ENCODE measurements around the gene NABP2. TPM values are rescaled to one million over a fixed set of nuclear protein-coding genes. Genes with fewer than 3 reads are reported as not detected.

Gene NABP2
- total RNA-seq, 1 donor: 26.8 TPM

GRCh38 chr12:56204275-56204674 lies 19.9 kb upstream of the NABP2 start:
- peaks cover 13% of the 10 kb centered on the region for H4K20me1 ChIP-seq (ENCODE audit: insufficient read depth, low read length)
- TF ChIP-seq CTCF (IDR thresholded peaks at IDR 0.05; ENCODE audit: extremely low read depth, low read depth, low read length): no peak
- peaks cover 11% of the 10 kb centered on the region for H3K4me1 ChIP-seq (ENCODE audit: insufficient read depth, low read length)
- H3K36me3 ChIP-seq (ENCODE audit: insufficient read depth, low read length): peaks cover 41% of the 10 kb centered on the region
- H3K79me2 ChIP-seq (ENCODE audit: insufficient read depth, low read length): no peaks in the 10 kb centered on the region
- H3K27me3 ChIP-seq (ENCODE audit: insufficient read depth, low read length): no peaks in the 10 kb centered on the region
- no peak overlapping the region for H3K4me3 ChIP-seq (ENCODE audit: insufficient read depth, low read length)
- H3K27ac ChIP-seq (ENCODE audit: low read depth, low read length): no peak overlapping the region
- H2AFZ ChIP-seq (ENCODE audit: low read length): no peak overlapping the region
- no peak overlapping the region for H3K4me2 ChIP-seq (ENCODE audit: insufficient read depth, low read length)
- peak; percentile 31 for DNase-seq (ENCODE audit: insufficient read length, low spot score, missing footprints)
- no peaks in the 10 kb centered on the region for H3K9me3 ChIP-seq (ENCODE audit: low read depth, low read length)

- peak; percentile 25 for DNase-seq (ENCODE audit: insufficient read length, low spot score, missing footprints)
- Histone ChIP-seq H3K27me3 (ENCODE audit: insufficient read depth, low read length) (no peaks in the 10 kb centered on the region), H3K36me3 (ENCODE audit: insufficient read depth, low read length) (peaks cover 49% of the 10 kb centered on the region)
Measured at GRCh38 chr12:56205445-56205844, 18.7 kb upstream of the NABP2 start.

GRCh38 chr12:56206452-56207166 lies 17.5 kb upstream of the NABP2 start:
- Histone ChIP-seq H3K27me3 (ENCODE audit: insufficient read depth, low read length) (no peaks in the 10 kb centered on the region), H4K20me1 (ENCODE audit: insufficient read depth, low read length) (peaks cover 18% of the 10 kb centered on the region), H3K27ac (ENCODE audit: low read depth, low read length) (peak overlapping the region; percentile 34), H3K4me3 (ENCODE audit: insufficient read depth, low read length) (no peak overlapping the region), H3K9me3 (ENCODE audit: low read depth, low read length) (no peaks in the 10 kb centered on the region), H3K79me2 (ENCODE audit: insufficient read depth, low read length) (peaks cover 3% of the 10 kb centered on the region), H2AFZ (ENCODE audit: low read length) (no peak overlapping the region), H3K4me1 (ENCODE audit: insufficient read depth, low read length) (peaks cover 11% of the 10 kb centered on the region), H3K36me3 (ENCODE audit: insufficient read depth, low read length) (peaks cover 58% of the 10 kb centered on the region), H3K4me2 (ENCODE audit: insufficient read depth, low read length) (peak overlapping the region; percentile 11)
- peak; percentile 66 for TF ChIP-seq CTCF (IDR thresholded peaks at IDR 0.05; ENCODE audit: extremely low read depth, low read depth, low read length)
- DNase-seq (ENCODE audit: insufficient read length, low spot score, missing footprints): peak; percentile 71

More at GRCh38 chr12:56205445-56205844, 18.7 kb upstream of the NABP2 start:
- Histone ChIP-seq H4K20me1 (ENCODE audit: insufficient read depth, low read length) (peaks cover 18% of the 10 kb centered on the region), H3K4me3 (ENCODE audit: insufficient read depth, low read length) (no peak overlapping the region), H3K27ac (ENCODE audit: low read depth, low read length) (no peak overlapping the region), H3K4me2 (ENCODE audit: insufficient read depth, low read length) (no peak overlapping the region), H3K4me1 (ENCODE audit: insufficient read depth, low read length) (peaks cover 11% of the 10 kb centered on the region), H2AFZ (ENCODE audit: low read length) (no peak overlapping the region), H3K79me2 (ENCODE audit: insufficient read depth, low read length) (peaks cover 3% of the 10 kb centered on the region), H3K9me3 (ENCODE audit: low read depth, low read length) (no peaks in the 10 kb centered on the region)
- TF ChIP-seq CTCF (IDR thresholded peaks at IDR 0.05; ENCODE audit: extremely low read depth, low read depth, low read length): no peak

- H4K20me1 ChIP-seq (ENCODE audit: insufficient read depth, low read length): peaks cover 18% of the 10 kb centered on the region
- H2AFZ ChIP-seq (ENCODE audit: low read length): no peak overlapping the region
- H3K4me1 ChIP-seq (ENCODE audit: insufficient read depth, low read length): peaks cover 11% of the 10 kb centered on the region
- H3K27me3 ChIP-seq (ENCODE audit: insufficient read depth, low read length): no peaks in the 10 kb centered on the region
- DNase-seq (ENCODE audit: insufficient read length, low spot score, missing footprints): no peak
- H3K4me2 ChIP-seq (ENCODE audit: insufficient read depth, low read length): no peak overlapping the region
- no peak for TF ChIP-seq CTCF (IDR thresholded peaks at IDR 0.05; ENCODE audit: extremely low read depth, low read depth, low read length)
- no peak overlapping the region for H3K4me3 ChIP-seq (ENCODE audit: insufficient read depth, low read length)
- no peak overlapping the region for H3K27ac ChIP-seq (ENCODE audit: low read depth, low read length)
- H3K36me3 ChIP-seq (ENCODE audit: insufficient read depth, low read length): peaks cover 70% of the 10 kb centered on the region
- no peaks in the 10 kb centered on the region for H3K9me3 ChIP-seq (ENCODE audit: low read depth, low read length)
- H3K79me2 ChIP-seq (ENCODE audit: insufficient read depth, low read length): peaks cover 7% of the 10 kb centered on the region
Measured at GRCh38 chr12:56208006-56208405, 16.1 kb upstream of the NABP2 start.
